GM10248 (cell line): ENCODE data around the gene PPP3CB.

Experiments used
- CTCF ChIA-PET: fragments of 300-600 bp; sonication (Branson Sonifier 250); formaldehyde crosslinking; extraction: SDS; loops from one replicate; lab custom pipeline; 2021; ENCODE audit warnings: antibody characterized with exemption; lab: Yijun Ruan, JAX
- POLR2A ChIA-PET: fragments of 350-650 bp; sonication (Branson Sonifier 250); formaldehyde crosslinking; extraction: SDS; loops from one replicate; lab custom pipeline; 2020; ENCODE audit warnings: antibody characterized with exemption; lab: Yijun Ruan, JAX
- DNase-seq: peaks from one replicate; pipeline ENCODE4 v3.0.0; 2012; ENCODE audit errors: extremely low spot score
- TF ChIP-seq, protein P1 (sequence below): IDR thresholded peaks from 2 replicates; pipeline ENCODE4 v1.5.1; 2012; ENCODE audit warnings: mild to moderate bottlenecking, low read depth; ENCODE audit errors: extremely low read depth, missing control alignments, control extremely low read depth

PPP3CB gene

GRCh38 chr10:73522263-73522662 is 26.4 kb upstream of the PPP3CB start:
- CTCF ChIA-PET: interaction anchor here (1.5 kb wide), 1 partner anchor 122 kb away, joined by 6 read pairs; no protein-coding TSS in a partner anchor
- POLR2A ChIA-PET: no interaction called here

GRCh38 chr10:73519336-73519735 is 23.5 kb upstream of the PPP3CB start:
- CTCF ChIA-PET: interaction anchor here (1.0 to 9.4 kb wide), 5 partner anchors 11 to 361 kb away, joined by 3 to 71 read pairs (median 4); no protein-coding TSS in a partner anchor
- POLR2A ChIA-PET: no interaction called here
- no peak for DNase-seq
- TF ChIP-seq, protein P1, sequence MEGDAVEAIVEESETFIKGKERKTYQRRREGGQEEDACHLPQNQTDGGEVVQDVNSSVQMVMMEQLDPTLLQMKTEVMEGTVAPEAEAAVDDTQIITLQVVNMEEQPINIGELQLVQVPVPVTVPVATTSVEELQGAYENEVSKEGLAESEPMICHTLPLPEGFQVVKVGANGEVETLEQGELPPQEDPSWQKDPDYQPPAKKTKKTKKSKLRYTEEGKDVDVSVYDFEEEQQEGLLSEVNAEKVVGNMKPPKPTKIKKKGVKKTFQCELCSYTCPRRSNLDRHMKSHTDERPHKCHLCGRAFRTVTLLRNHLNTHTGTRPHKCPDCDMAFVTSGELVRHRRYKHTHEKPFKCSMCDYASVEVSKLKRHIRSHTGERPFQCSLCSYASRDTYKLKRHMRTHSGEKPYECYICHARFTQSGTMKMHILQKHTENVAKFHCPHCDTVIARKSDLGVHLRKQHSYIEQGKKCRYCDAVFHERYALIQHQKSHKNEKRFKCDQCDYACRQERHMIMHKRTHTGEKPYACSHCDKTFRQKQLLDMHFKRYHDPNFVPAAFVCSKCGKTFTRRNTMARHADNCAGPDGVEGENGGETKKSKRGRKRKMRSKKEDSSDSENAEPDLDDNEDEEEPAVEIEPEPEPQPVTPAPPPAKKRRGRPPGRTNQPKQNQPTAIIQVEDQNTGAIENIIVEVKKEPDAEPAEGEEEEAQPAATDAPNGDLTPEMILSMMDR: no peak

More at GRCh38 chr10:73522263-73522662, 26.4 kb upstream of the PPP3CB start:
- TF ChIP-seq, protein P1: no peak
- DNase-seq: no peak

GRCh38 chr10:73517166-73517888 is 21.5 kb upstream of the PPP3CB start:
- no peak for DNase-seq

DNA sequence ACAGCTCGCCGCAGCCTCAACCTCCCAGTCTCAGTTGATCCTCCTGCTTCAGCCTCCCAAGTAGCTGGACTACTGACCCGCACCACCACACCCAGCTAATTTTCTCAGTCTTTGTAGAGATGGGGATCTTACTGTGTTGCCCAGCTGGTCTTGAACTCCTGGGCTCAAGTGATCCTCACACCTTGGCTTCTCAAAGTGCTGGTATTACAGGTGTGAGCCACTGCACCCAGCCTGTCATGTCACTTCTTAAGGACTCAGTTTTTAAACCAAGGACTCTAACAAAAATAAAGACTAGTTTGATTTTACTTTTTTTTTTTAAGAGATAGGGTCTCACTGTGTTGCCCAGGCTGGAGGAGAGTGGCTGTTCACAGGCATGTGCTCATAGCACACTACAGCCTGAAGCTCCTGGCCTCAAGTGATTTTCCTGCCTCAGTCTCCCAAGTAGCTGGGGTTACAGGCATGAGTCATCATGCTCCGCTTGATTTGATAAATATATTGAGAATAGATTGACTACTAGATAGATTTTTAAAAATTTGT is 16.5 kb upstream of the PPP3CB start:
- CTCF ChIA-PET: interaction anchor here (1.0 to 9.4 kb wide), 2 partner anchors 18 to 115 kb away, joined by 3 to 71 read pairs; no protein-coding TSS in a partner anchor
- TF ChIP-seq, protein P1: no peak
- POLR2A ChIA-PET: no interaction called here
- no peak for DNase-seq

More at GRCh38 chr10:73517166-73517888, 21.5 kb upstream of the PPP3CB start:
- ChIA-PET POLR2A (no interaction called here), CTCF (interaction anchor here (1.1 to 9.4 kb wide), 2 partner anchors 13 to 73 kb away, joined by 3 to 71 read pairs; no protein-coding TSS in a partner anchor)
- TF ChIP-seq, protein P1: no peak

DNA sequence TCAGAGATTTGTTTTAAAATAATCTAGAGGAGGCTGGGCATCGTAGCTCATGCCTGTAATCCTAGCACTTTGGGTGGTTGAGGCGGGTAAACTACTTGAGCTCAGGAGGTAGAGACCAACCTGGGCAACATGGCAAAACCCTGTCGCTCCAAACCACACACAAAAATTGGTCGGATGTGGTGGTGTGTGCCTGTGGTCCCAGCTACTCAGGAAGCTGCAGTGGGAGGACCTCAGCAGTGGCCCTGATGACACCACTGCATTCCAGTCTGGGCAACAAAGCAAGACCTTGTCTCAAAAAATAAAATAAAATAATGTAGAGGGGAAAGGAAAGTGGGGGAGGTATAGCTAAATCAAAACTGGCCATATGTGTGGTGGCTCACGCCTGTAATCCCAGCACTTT is 13.9 kb upstream of the PPP3CB start:
- no peak for DNase-seq
- ChIA-PET CTCF (interaction anchor here (1.4 to 2.2 kb wide), 2 partner anchors 10 to 215 kb away, joined by 3 to 4 read pairs; no protein-coding TSS in a partner anchor), POLR2A (no interaction called here)
- TF ChIP-seq, protein P1: no peak

DNA sequence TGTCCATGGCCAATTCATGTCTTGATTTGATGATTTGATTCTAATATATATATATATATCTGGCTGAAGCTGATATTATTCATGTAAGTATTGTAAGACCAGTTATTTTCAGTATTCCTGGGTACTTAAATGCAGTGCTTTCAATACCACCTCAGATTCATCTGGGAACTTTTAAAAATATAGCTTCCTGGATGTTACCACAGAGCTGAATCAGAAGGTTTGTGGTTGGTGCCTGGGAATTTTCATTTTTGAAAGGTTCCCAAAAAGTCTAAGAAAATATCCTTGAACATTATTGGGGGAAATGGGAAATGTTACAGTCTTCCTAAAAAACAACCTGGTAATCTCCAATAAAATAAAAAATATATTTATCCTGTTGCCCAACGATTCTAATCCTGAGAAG is 10.7 kb upstream of the PPP3CB start:
- TF ChIP-seq, protein P1: no peak
- ChIA-PET CTCF (interaction anchor here (1.1 kb wide), 1 partner anchor 15 kb away, joined by 3 read pairs; no protein-coding TSS in a partner anchor), POLR2A (no interaction called here)

More for the DNA sequence above, 10.7 kb upstream of the PPP3CB start:
- DNase-seq: no peak
